ENCODE measurements around the gene SERPIND1. TPM values are rescaled to one million over a fixed set of nuclear protein-coding genes. Genes with fewer than 3 reads are reported as not detected.
A peak's percentile ranks its signal among the peaks of the same experiment; 100 is the strongest.
"Not testable (repeated sequence)": the region's sequence is repeated elsewhere in the genome, so short reads cannot be mapped to it uniquely, and the experiment has no call there.

The SERPIND1 gene
- total RNA-seq (2014; rRNA removed; shearing (Covaris generic)) = not detected in 2 replicates

DNA sequence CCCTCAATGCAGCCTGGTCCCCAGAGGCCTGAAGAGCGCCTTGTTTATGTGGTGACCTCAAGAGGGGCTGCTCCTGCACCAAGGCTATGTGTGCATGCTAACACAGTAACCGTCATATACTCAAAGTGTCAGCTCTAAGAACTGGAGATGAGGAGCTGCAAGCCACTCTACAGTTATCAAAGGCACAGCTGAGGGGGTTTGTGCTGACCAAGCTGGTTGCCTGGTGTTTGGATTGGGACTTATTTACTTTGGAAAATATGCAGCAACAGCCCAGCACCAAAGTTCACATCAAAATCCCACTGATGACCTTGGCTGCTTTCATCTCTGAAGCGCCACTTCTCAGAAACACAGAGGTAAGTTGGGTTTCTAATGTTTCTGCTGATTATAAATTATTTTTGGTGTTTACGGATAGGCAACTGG lies at the start of gene SERPIND1:
Gene SERPIND1 (plus strand): TSS at position 321 of the 420 bp plus-strand sequence. CDS start 5,200 bp downstream, outside the sequence.
- DNase-seq (ENCODE audit: low read depth) = no peak

DNA sequence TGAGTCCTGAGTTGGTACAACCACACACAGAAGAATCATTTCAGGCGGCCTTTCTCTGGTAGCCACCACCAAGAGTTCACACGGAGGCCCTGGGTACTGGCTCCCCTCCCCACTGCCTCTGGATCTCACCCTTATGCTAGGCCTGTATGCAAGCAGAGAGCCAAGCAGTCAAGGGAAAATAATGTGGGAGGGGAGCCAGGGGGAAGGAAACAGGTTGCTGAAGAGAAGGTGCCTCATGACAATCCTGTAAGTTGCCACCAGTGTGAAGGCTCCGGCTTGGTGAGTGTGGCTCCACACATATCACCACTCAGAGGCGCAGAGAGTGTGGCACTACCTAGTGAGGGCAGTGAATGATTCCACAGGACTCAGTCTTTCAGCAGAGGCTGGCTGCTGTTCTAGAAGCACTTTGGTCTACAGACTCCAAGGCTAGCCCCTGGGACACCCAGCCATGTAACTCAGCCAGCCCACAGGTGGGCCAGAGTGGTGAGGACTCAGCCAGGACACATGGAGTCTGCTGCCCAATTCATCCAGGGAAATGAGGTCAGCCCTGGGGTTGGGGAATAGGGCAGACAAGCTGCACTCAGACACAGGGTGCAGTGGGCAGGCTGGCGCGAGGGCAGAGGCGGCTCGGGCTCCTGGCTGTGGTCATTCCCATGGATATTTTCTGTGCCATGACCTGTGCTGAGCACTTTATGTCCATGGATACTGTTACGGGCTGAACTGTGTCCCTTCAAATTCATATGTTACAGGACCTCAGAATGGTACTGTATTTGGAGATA lies 49.0 kb upstream of the SERPIND1 start:
- no peak for DNase-seq (ENCODE audit: low read depth)

DNA sequence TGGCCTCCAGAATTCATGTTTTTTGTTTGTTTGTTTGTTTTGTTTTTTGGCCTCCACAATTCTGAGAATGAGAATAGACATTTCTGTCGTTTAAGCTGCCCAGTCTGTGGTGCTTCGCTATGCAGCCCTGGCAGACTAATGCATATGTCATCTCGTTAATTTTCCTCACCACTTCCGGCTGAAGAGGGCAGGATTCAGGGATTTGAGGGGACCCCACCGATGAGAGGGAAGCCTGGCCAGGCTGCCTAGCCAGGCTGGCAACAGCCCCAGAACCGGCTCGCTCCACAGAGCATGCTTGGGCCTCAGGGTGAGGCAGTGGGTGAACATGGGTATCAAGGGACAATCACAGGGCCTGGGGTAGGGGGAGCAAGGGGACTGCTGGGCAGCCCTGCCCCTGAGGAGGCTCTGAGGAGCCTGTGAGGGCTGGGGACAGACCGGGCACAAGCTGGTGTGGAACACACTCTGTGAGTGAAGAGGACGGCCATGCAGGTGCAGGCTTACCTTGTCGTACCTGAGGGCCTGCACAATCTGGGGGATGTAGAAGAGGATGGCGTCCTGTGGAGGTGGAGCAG lies 47.8 kb upstream of the SERPIND1 start:
- peak; percentile 69 for DNase-seq (ENCODE audit: low read depth)

DNA sequence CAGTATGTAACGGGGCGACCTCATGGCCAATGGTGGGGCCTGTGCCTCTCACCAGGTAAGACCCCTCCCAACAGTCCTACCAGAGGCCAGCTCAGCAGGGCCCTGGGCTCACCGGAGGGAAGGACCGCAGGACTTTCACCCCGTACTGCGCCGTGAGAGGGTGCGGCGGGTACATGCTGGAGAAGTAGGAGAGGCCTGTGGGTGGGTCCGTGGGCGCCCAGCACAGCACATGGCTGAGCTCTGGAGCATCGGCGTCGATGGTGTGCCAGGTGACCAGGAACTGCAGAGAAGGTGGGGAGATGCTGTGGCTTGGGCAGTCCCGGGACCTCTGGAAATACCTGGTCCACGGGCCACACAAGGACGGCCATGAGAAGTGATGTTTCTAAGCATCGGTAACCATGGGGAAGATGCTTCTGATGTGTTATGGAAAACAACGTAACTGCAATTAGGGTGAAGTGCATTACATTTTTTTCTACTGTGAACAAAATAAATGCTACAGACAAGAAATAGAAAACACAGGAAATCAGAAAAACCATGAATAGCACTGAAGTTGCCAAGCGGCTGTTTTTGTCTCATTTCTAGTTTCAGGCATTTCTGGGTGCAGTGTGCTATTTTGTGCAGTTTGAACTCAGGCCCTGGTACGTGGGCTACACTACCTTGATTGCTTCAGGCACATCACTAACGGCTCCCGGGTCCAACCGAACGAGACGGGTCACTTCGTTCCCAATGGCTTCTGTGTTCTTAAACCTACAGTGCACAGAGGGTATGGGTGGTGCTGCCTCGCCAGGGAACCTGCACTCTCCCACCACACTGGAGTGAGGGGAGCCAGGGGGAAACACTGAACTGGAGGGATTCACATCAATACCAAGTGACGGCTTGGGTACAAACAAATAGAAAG lies 46.5 kb upstream of the SERPIND1 start:
- DNase-seq (ENCODE audit: low read depth) = no peak

DNA sequence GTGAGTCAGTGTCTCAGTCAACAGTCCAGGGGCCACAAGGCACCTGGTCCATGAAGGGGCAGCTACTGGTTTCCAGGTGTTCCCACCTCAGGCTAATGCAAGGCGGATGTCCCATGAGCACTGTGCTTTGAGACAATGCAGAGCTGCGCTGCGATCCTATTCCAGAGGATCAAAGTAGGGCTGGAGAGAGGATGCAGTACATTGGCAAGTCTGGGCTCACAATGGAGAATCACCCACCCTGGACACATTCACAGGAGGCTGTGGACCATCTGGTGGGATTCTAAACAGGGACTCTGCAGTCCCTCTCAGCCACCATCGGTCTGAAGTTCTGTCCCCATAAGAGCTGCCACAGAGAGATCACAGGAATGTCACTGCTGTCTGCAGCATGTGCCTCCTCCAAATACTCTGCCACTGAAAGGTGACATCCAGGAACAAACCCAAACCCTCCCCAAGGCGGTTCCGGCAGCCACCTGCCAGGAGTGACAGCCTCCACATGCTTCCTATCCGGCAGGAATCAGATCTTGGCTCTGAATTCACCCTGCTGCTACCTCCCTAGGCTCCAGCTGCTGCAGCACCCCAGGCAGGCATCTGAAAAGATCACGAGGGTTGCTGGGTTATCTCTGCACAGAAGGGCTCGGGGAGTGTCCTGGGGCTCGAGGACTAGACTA lies 45.3 kb upstream of the SERPIND1 start:
- DNase-seq (ENCODE audit: low read depth) = no peak

DNA sequence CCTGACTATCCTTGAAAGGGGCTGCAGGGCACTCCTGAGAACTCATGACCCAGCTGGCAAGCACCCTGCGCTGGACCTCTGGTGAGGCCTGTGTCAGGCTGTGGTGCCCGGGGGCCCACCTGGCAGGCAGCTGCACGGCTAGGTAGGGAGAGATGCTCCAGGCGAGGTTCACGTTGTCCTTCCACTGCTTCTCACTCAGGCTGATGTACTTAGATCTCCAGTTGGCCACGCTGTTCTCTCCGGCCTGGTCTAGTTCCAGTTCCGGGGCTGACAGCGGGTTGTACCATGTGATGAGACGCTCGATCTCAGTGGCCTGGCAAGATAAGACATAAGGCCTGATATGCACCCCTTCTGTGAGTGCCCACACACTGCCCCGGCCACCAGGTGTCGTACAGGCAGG lies 44.7 kb upstream of the SERPIND1 start:
- DNase-seq (ENCODE audit: low read depth) = no peak

DNA sequence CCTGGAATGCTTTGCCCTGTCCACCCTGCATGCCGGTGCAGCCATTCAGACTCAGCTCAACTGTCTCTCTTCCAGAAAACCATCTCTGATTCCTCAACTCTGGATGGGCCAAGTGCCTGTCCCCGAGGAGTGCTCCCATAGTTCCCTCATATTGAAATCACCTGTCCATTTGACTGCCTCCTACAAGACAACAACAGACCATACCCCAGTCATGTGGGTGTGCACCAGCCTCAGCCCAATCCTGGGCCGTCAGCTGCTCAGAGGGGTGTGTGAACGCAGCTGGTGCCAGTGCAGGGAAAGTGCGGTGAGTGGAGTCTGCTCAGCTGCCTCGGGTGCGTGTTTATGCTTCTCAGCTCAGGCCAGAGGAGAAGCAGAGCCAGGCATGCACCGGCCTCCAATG lies 41.5 kb upstream of the SERPIND1 start:
- DNase-seq (ENCODE audit: low read depth) = not testable (repeated sequence)

DNA sequence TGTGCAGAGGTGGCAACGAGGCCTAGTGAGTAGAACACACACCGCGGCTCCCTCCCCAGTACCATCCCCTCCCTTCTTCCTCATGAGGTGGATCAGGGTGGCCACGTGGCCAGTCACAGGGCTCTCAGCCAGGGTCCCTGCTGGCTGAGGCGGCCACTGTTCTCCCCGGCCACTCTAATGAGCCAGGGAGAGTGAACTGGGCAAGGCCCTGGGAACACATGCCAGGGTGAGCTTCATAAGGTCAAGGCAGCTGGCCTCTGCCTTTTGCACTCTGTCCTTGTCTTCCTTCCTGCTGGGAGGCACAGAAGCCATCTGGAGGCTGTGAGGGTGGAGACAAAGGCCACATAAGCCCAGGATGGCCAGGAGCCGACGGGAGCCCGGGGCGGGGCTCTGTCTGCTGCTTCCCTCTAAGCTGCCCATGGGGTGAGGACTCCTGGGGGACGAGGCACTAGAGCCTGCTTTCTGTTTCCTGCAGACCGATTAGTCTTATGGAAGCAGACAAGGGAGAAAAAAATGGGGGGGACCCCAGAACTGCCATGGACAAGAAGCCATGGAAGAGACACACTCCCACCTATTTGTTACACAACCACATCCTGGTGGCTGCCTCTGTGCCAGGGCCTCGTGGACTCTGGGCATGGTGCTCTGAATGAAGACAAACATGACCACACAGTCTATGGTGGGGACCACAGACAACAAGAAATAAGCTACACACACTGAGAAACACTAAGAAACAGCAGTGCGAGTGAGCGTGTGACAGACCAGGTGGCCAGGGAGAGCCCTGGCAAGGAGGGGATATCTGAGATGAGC lies 38.4 kb upstream of the SERPIND1 start:
- not testable (repeated sequence) for DNase-seq (ENCODE audit: low read depth)

GRCh38 chr22:20736891-20737290 lies 37.0 kb upstream of the SERPIND1 start:
- not testable (repeated sequence) for DNase-seq (ENCODE audit: low read depth)

GRCh38 chr22:20738394-20739089 lies 35.4 kb upstream of the SERPIND1 start:
- DNase-seq (ENCODE audit: low read depth) = no peak

GRCh38 chr22:20740222-20740951 lies 33.5 kb upstream of the SERPIND1 start:
- DNase-seq (ENCODE audit: low read depth) = no peak

DNA sequence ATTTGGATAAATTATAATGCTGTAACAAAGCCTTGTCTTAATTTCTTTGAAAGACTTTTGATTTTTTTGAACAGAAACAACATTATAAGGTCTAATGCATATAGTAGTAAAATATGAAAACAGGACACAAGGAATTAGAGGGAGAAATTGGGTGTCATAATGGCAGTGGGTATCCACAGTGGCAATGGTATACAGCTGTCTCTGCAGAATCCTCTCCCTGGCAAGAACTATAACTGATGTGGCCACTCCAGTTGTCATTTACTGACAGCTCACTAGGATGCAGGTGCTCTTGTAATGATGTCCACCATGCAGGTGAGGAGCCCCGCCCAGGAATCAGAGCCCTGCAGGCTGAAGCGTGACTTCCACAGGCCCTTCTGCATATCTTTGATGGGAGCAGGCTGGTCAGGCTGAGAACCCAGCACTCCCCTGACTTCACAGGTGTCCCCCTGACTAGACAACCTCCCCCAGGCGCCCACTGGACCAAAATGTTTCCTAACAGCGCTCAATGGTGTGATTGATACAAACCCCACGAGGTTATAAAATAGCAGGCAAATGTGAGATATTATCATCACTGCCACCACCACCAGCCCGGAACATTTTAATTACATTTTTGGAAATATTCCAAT lies 32.8 kb upstream of the SERPIND1 start:
- DNase-seq (ENCODE audit: low read depth) = no peak

DNA sequence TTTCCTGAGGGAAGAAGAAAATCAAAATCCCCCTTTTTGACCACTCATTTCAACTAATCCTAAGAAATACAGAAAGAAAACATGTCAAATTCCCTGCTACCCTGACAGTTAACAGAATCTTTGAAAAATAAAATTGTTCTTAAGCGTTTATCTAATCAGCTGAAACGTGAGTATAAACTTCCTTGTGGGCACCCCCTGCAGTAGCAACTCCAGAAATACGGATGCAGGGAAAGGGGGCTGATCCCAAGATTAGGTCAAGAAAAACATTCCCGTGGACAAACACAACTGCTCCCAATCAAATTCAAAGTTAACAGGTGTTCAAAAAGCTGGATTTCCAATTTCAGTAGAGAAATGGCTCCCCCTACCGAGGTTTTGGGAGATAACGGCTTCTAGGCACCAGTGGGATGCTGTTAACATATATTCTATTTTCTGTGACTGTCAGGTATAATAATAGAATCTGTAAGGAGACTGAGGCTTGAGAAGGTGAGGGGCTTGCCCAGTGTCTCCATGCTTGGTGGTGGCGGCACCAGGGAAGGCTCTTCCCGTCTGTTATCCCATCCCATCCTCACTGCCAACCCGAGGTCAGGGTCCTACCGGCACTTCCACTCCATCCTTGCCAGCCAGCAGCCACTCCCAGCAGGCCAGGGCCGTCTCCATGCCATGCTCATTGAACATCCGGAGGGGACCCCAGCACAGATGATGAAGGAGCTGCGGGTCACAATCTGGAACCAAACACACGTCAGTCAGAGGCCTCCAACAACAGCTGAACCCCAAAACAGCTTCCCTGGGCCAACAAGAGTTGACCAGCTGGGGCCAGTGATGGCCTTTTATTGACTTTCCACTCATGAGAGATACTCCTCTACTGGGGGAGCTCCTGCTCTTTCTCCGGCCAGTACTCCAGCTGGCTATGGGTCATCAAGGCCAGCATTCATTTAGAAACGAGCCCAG lies 32.0 kb upstream of the SERPIND1 start:
- DNase-seq (ENCODE audit: low read depth) = peak; percentile 12

- DNase-seq (ENCODE audit: low read depth) = no peak
These were observed 31.1 kb upstream of the SERPIND1 start for GRCh38 chr22:20742764-20743163.

DNA sequence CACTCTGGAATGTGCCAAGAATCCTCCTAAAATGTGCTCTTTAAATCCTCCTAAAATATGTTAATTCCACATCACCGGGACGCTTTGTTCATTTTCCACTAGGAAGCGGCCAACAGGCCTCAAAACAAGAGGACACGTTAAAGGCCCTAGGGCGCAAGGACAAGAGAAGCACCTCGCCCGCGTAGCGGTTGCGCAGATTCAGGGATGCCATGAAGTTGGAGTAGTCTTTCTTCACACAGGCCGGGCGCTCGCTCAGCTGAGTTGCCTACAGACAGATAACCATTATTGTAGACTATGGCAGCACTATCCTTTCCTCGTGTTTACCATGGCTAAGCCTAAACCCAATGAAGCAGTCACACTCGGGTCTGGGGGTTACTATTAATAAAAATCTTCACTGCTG lies 29.5 kb upstream of the SERPIND1 start:
- no peak for DNase-seq (ENCODE audit: low read depth)

DNA sequence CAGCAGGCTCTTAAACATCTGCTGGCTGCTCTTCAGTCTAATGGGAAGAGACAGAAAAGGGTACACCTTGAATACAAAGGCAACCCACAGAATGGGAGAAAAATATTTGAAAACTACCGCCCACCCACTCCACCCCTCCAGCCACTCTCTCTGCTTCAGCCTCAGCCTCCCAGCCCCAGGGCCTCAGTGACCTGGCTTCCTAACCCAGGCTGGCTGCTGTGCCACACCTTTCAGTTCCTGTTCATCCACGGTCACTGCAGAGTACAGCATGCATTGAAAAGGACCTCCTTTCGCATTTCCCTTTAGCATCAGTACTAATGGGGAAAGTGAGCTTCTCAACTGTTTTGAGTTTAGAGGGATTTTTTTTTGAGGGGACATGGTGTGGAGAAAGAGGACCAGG lies 28.8 kb upstream of the SERPIND1 start:
- no peak for DNase-seq (ENCODE audit: low read depth)

GRCh38 chr22:20746431-20747189 lies 27.3 kb upstream of the SERPIND1 start:
- DNase-seq (ENCODE audit: low read depth) = no peak
